H1 (cell line): Measurements from ENCODE around the gene ASIC1. TPM values are rescaled to one million over a fixed set of nuclear protein-coding genes. Genes with fewer than 3 reads are reported as not detected.

ENCODE experiments used
- CTCF ChIA-PET: fragments of 300-600 bp; sonication (Branson Sonifier 250); formaldehyde crosslinking; loops from one replicate; lab custom pipeline; 2021; ENCODE audit not compliant: partially characterized antibody; lab: Charles Lee
- POLR2A ChIA-PET: fragments of 300-600 bp; sonication (Branson Sonifier 250); formaldehyde crosslinking; loops from one replicate; lab custom pipeline; 2021; ENCODE audit warnings: inconsistent platforms; ENCODE audit not compliant: partially characterized antibody; lab: Charles Lee
- DNase-seq, 2 experiments: peaks; one replicate each; pipeline versions ENCODE4 v3.0.0 to v3.0.0-alpha.2; 2010 to 2022; ENCODE audit warnings: low spot score in 2 of 2, low read depth in 1 of 2, mixed read lengths in 1 of 2
- FAIRE-seq: peaks from 2 replicates; lab custom pipeline; 2011; peaks lifted over from hg19 to GRCh38; lab: Jason Lieb, UNC
- H2AFZ ChIP-seq: 2 replicates; pipeline ENCODE4 v1.8.1; 2012; ENCODE audit warnings: low read length, inconsistent platforms
- H2AK5ac ChIP-seq: 2 replicates; pipeline ENCODE4 v1.6.1; 2013; ENCODE audit warnings: low read depth, low read length
- H2BK120ac ChIP-seq: replicated peaks from 2 replicates; pipeline ENCODE3; 2013; ENCODE audit warnings: low read depth, low read length, inconsistent platforms
- H2BK12ac ChIP-seq: 2 replicates; pipeline ENCODE4 v1.6.1; 2013; ENCODE audit warnings: low read depth, low read length
- H2BK15ac ChIP-seq: 2 replicates; pipeline ENCODE4 v1.6.1; 2013; ENCODE audit warnings: low read length
- H2BK20ac ChIP-seq: 2 replicates; pipeline ENCODE4 v1.6.1; 2013; ENCODE audit warnings: low read length
- H2BK5ac ChIP-seq: 2 replicates; pipeline ENCODE4 v1.6.1; 2013; ENCODE audit warnings: low read depth, low read length
- H3K14ac ChIP-seq: 2 replicates; pipeline ENCODE4 v1.6.1; 2013; ENCODE audit warnings: inconsistent platforms; ENCODE audit not compliant: insufficient read length
- H3K18ac ChIP-seq: 2 replicates; pipeline ENCODE4 v1.6.1; 2013; ENCODE audit warnings: low read length; ENCODE audit errors: extremely low read depth
- H3K23ac ChIP-seq: 2 replicates; pipeline ENCODE4 v1.6.1; 2013; ENCODE audit warnings: inconsistent platforms; ENCODE audit not compliant: insufficient read length
- H3K23me2 ChIP-seq: 2 replicates; pipeline ENCODE4 v1.6.1; 2013; ENCODE audit warnings: low read depth, low read length
- H3K27ac ChIP-seq: 2 replicates; pipeline ENCODE4 v1.6.1; 2011; ENCODE audit warnings: low read depth, low read length, inconsistent platforms
- H3K27me3 ChIP-seq, 4 experiments: replicated peaks in 1 of 4; 1 replicate in 1 of 4; 2 replicates in 3 of 4; pipeline versions ENCODE4 v1.6.1 to v1.8.1; 2011 to 2013; ENCODE audit warnings: low read length in 3 of 4, mild to moderate bottlenecking in 3 of 4, inconsistent platforms in 2 of 4, mixed read lengths in 2 of 4, moderate library complexity in 1 of 4; ENCODE audit not compliant: control insufficient read depth in 3 of 4, insufficient read depth in 3 of 4; ENCODE audit errors: extremely low read depth in 1 of 4
- H3K36me3 ChIP-seq, 4 experiments: 2 replicates each; pipeline versions ENCODE4 v1.6.1 to v1.8.1; 2011 to 2013; ENCODE audit warnings: mild to moderate bottlenecking in 4 of 4, low read length in 3 of 4, moderate library complexity in 2 of 4, control low read depth in 1 of 4, inconsistent platforms in 1 of 4; ENCODE audit not compliant: insufficient read depth in 4 of 4, control insufficient read depth in 2 of 4
- H3K4ac ChIP-seq: replicated peaks from 2 replicates; pipeline ENCODE3; 2013; ENCODE audit warnings: low read length, low read depth, mixed read lengths, inconsistent platforms; ENCODE audit not compliant: insufficient read length
- H3K4me1 ChIP-seq, 4 experiments: replicated peaks in 1 of 4; 1 replicate in 1 of 4; 2 replicates in 3 of 4; pipeline versions ENCODE4 v1.6.1 to v1.8.1; 2011 to 2013; ENCODE audit warnings: low read length in 3 of 4, inconsistent platforms in 2 of 4, mixed read lengths in 1 of 4; ENCODE audit not compliant: insufficient read depth in 4 of 4, control insufficient read depth in 3 of 4
- H3K4me2 ChIP-seq, 2 experiments: 2 replicates each; pipeline versions ENCODE4 v1.6.1 to v1.8.1; 2011 to 2013; ENCODE audit warnings: low read depth in 2 of 2, low read length in 2 of 2, control low read depth in 1 of 2, inconsistent platforms in 1 of 2, mild to moderate bottlenecking in 1 of 2; ENCODE audit not compliant: insufficient read depth in 1 of 2
- H3K4me3 ChIP-seq, 4 experiments: fragments of 200-600, 300-600 bp in 1 of 4; sonication (generic), shearing (Covaris generic), sonication (Bioruptor Twin) in 1 of 4; 2 replicates each; pipeline versions ENCODE4 v1.5.1 to v1.8.1; 2011 to 2016; ENCODE audit warnings: low read length in 4 of 4, low read depth in 3 of 4, control low read depth in 2 of 4, inconsistent platforms in 2 of 4, mild to moderate bottlenecking in 2 of 4, mixed read lengths in 1 of 4, moderate library complexity in 1 of 4; ENCODE audit not compliant: insufficient read depth in 2 of 4; ENCODE audit errors: extremely low read depth in 1 of 4
- H3K56ac ChIP-seq: replicated peaks from 2 replicates; pipeline ENCODE3; 2013; ENCODE audit warnings: low read depth, mild to moderate bottlenecking, mixed read lengths, low read length, inconsistent platforms; ENCODE audit not compliant: insufficient read length
- H3K79me1 ChIP-seq: 2 replicates; pipeline ENCODE4 v1.6.1; 2013; ENCODE audit warnings: low read depth, low read length, control low read depth
- H3K79me2 ChIP-seq, 2 experiments: 2 replicates each; pipeline versions ENCODE4 v1.6.1 to v1.8.1; 2012 to 2013; ENCODE audit warnings: low read length in 2 of 2, mild to moderate bottlenecking in 2 of 2, inconsistent platforms in 1 of 2; ENCODE audit not compliant: insufficient read depth in 2 of 2, control insufficient read depth in 1 of 2
- H3K9ac ChIP-seq, 4 experiments: replicated peaks in 1 of 4; 1 replicate in 1 of 4; 2 replicates in 3 of 4; pipeline versions ENCODE4 v1.6.1 to v1.8.1; 2011 to 2013; ENCODE audit warnings: low read depth in 3 of 4, low read length in 3 of 4, control low read depth in 2 of 4, mild to moderate bottlenecking in 2 of 4, moderate library complexity in 2 of 4, inconsistent platforms in 1 of 4; ENCODE audit errors: extremely low read depth in 1 of 4
- H3K9me3 ChIP-seq, 2 experiments: 2 replicates each; pipeline versions ENCODE4 v1.6.1 to v1.8.1; 2012 to 2013; ENCODE audit warnings: mild to moderate bottlenecking in 2 of 2, moderate library complexity in 2 of 2, control low read depth in 1 of 2, inconsistent platforms in 1 of 2, low read depth in 1 of 2, low read length in 1 of 2, mixed read lengths in 1 of 2; ENCODE audit not compliant: insufficient read depth in 2 of 2
- H4K20me1 ChIP-seq, 2 experiments: replicated peaks in 1 of 2; 2 replicates each; pipeline versions ENCODE3 to v1.8.1; 2011 to 2013; ENCODE audit warnings: inconsistent platforms in 2 of 2, low read length in 2 of 2, mild to moderate bottlenecking in 1 of 2; ENCODE audit not compliant: insufficient read depth in 2 of 2, control insufficient read depth in 1 of 2
- H4K5ac ChIP-seq: 2 replicates; pipeline ENCODE4 v1.6.1; 2013; ENCODE audit warnings: low read length, low read depth, mixed read lengths, inconsistent platforms; ENCODE audit not compliant: insufficient read length
- H4K8ac ChIP-seq: 2 replicates; pipeline ENCODE4 v1.8.0; 2013; ENCODE audit warnings: mild to moderate bottlenecking, moderate library complexity, low read length, inconsistent platforms; ENCODE audit not compliant: insufficient read depth; ENCODE audit errors: extremely low read depth
- H4K91ac ChIP-seq: replicated peaks from 2 replicates; pipeline ENCODE3; 2013; ENCODE audit warnings: low read length, mixed read lengths, inconsistent platforms; ENCODE audit not compliant: insufficient read length
- CHD1 ChIP-seq: IDR thresholded peaks from 2 replicates; pipeline ENCODE4 v1.6.1; 2012; ENCODE audit warnings: low read depth, low read length, improper control_type of control experiment
- EGR1 ChIP-seq: IDR thresholded peaks from 2 replicates; pipeline ENCODE4 v1.6.1; 2011; ENCODE audit warnings: low read depth, low read length, borderline replicate concordance
- GABPA ChIP-seq: IDR thresholded peaks from 2 replicates; pipeline ENCODE4 v1.6.1; 2011; ENCODE audit warnings: mild to moderate bottlenecking, low read length, moderate library complexity, borderline replicate concordance; ENCODE audit not compliant: insufficient read depth
- MAFK ChIP-seq: IDR thresholded peaks from 2 replicates; pipeline ENCODE4 v1.6.1; 2012; ENCODE audit warnings: low read depth, mild to moderate bottlenecking, improper control_type of control experiment, low read length
- NANOG ChIP-seq: IDR thresholded peaks from 2 replicates; pipeline ENCODE4 v1.6.1; 2011; ENCODE audit warnings: low read length, low read depth, mild to moderate bottlenecking, inconsistent platforms; ENCODE audit not compliant: insufficient read depth, poor library complexity, severe bottlenecking
- SAP30 ChIP-seq: fragments of 300-600 bp; sonication (generic); IDR thresholded peaks from 2 replicates; pipeline ENCODE4 v1.7.1; 2012; ENCODE audit warnings: low read length, moderate library complexity, mild to moderate bottlenecking, inconsistent platforms; ENCODE audit not compliant: insufficient read depth, insufficient replicate concordance
- SIN3A ChIP-seq, 2 experiments: IDR thresholded peaks in 1 of 2; conservative IDR thresholded peaks in 1 of 2; 2 replicates each; pipeline ENCODE4 v1.6.1; 2011 to 2012; ENCODE audit warnings: low read length in 2 of 2, improper control_type of control experiment in 1 of 2, low read depth in 1 of 2, mild to moderate bottlenecking in 1 of 2
- SUZ12 ChIP-seq: fragments of 200-600 bp; sonication (generic); IDR thresholded peaks from 2 replicates; pipeline ENCODE4 v1.6.1; 2012; ENCODE audit warnings: mild to moderate bottlenecking, inconsistent platforms, low read length, moderate library complexity, mixed read lengths
- TAF1 ChIP-seq: IDR thresholded peaks from 2 replicates; pipeline ENCODE4 v1.6.1; 2011; ENCODE audit warnings: mild to moderate bottlenecking, low read depth, low read length
- YY1 ChIP-seq: IDR thresholded peaks from 2 replicates; pipeline ENCODE4 v1.6.1; 2011; ENCODE audit warnings: low read depth, mild to moderate bottlenecking, low read length
- WGBS, 2 experiments: shearing (Covaris generic) in 1 of 2; methylation state at CpG; one replicate each; pipeline versions ENCODE4 v1.1.6 to v1.1.7; 2013 to 2015; ENCODE audit warnings: low lambda C conversion rate in 2 of 2, mixed read lengths in 2 of 2, inconsistent platforms in 1 of 2, low coverage in 1 of 2, missing lambda C conversion rate in 1 of 2; ENCODE audit not compliant: insufficient replicate concordance in 2 of 2, insufficient coverage in 1 of 2, insufficient read length in 1 of 2; ENCODE audit errors: extremely low coverage in 1 of 2, missing lambda C conversion rate in 1 of 2; 5-methylcytosine and 5-hydroxymethylcytosine counted together
- polyA plus RNA-seq, 7 experiments: library from polyadenylated mRNA; depleted of rRNA in 3 of 7; stranded (reverse) in 5 of 7; unstranded in 2 of 7; fragments of >200 nt in 5 of 7; fragments of 200-250 nt in 2 of 7; gene quantifications; 1 replicate in 5 of 7; 2 replicates in 1 of 7; 4 replicates in 1 of 7; pipeline versions ENCODE4 v1.2.1 to v1.2.3, GENCODE V29; 2011 to 2013; ENCODE audit warnings: missing spikeins in 2 of 7, mixed read lengths in 2 of 7
- total RNA-seq: library from RNA; stranded (reverse); fragmentation: NEBNext Ultra II Directional; extraction: Animal tissue kit (Norgen Biotek cat#: 25700); gene quantifications from 2 replicates; pipeline ENCODE4 v1.2.1, GENCODE V29; 2021

The ASIC1 gene
- total and polyA plus RNA-seq, 2 of the 8 experiments (the other 6 are each of a cell fraction or from before 2014, with no cell fraction given): 2.4 to 4.4 TPM

DNA sequence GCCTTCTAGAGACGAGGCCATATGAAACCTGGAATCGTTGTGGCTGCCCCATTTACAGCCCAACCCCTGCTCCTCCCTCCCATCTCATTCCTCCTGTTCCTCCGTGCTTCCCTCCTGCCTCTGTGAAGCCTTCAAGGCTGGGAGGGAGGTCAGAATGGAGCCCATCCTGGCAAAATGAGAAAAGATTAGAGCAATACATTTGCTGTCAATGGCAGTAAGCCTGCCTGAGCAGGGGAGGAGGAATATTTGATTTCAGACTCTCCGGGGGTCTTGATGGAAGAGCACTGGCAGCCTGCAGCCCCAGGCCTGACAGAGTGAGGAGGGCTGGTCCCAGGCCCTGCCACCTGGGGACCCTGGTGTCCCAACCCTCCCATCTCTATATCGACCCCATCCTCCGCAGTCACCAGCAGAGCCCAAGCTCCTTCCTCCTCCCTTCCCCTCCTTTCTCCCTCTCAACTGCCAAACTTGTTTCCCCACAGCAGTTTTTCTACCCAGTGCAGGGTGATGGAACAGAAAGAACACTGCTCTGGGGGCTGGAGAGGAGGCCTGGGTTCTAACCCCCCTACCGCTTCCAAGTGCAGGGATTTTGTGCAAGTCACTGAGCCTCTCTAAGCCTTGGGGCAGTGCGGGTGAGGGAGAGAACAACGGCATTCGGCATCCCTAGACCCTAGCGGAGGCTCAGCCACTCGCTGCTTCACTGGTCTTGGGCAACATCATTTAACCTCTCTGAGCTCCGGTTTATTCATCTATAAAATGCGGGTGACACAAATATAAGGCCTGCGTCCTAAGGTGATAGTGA is 16.1 kb upstream of the ASIC1 start:
- Histone ChIP-seq H2AFZ (no peak overlapping the region), H3K79me1 (no peaks in the 10 kb centered on the region), H3K9me3 (no peaks in the 10 kb centered on the region), H3K14ac (no peak overlapping the region), H2BK5ac (no peak overlapping the region), H2BK20ac (no peak overlapping the region), H3K4me3 (no peak overlapping the region), H4K8ac (no peak overlapping the region), H4K20me1 (no peaks in the 10 kb centered on the region), H2BK120ac (no peak overlapping the region), H3K4ac (no peak overlapping the region), H3K4me1 (no peaks in the 10 kb centered on the region), H2BK12ac (no peak overlapping the region), H3K23me2 (no peaks in the 10 kb centered on the region; the same call in 1 of the 2 replicates), H4K5ac (no peak overlapping the region), H3K18ac (no peak overlapping the region), H2AK5ac (no peak overlapping the region), H3K27me3 (no peaks in the 10 kb centered on the region; a peak in 2 of 7 replicates), H3K9ac (no peak overlapping the region), H3K4me2 (no peak overlapping the region), H4K91ac (no peak overlapping the region), H2BK15ac (no peak overlapping the region), H3K79me2 (no peaks in the 10 kb centered on the region), H3K36me3 (no peaks in the 10 kb centered on the region), H3K23ac (no peak overlapping the region), H3K56ac (no peak overlapping the region), H3K27ac (no peak overlapping the region)
- DNase-seq (no peak), FAIRE-seq (no peak)
- 71% methylated on average over 14 of the region's 15 CpGs; no CpG with 5 or more reads in 1 of the 2 experiments for WGBS, 2 experiments
- ChIA-PET POLR2A (interaction anchor here (1.0 to 5.4 kb wide), 2 partner anchors 10 to 14 kb away, joined by 3 to 19 read pairs; no protein-coding TSS in a partner anchor), CTCF (interaction anchor here (2.5 to 13.4 kb wide), 7 partner anchors 11 to 74 kb away, joined by 8 to 296 read pairs (median 37); partner anchors contain the start of gene AQP6)
- no peak for TF ChIP-seq SIN3A (conservative IDR thresholded peaks at IDR 0.05 in 1 of 2, IDR thresholded peaks at IDR 0.05 in 1 of 2; ENCODE audit: low read depth in 1 of 2, low read length in 2 of 2)
- TF ChIP-seq GABPA: no peak
- TF ChIP-seq MAFK: no peak
- no peak for TF ChIP-seq SAP30
- no peak for TF ChIP-seq YY1
- TF ChIP-seq CHD1: no peak
- no peak for TF ChIP-seq EGR1
- TF ChIP-seq SUZ12: no peak
- no peak for TF ChIP-seq NANOG
- no peak for TF ChIP-seq TAF1
